ENCODE results near the gene ZPBP.

Gene ZPBP

DNA sequence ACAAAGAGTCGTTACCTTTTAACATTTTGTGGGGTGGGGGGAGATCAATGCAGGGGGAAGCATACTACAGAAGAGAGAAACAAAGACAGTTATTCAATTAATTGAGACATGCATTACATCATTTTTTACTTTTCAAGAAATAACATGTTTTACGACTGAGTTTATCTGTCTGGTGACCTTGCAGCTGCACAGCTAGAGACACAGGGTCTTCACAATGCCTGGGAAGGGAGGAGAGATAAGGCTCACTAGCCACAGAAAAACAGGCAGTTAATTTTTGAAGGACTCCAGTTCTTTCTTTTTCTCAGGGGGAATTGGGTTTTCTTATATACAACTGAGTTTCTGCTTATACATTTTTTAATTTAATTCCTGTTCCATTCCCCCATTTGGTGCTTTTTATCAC, 30.1 kb downstream of the ZPBP start (continued):
- TF ChIP-seq, protein P1, sequence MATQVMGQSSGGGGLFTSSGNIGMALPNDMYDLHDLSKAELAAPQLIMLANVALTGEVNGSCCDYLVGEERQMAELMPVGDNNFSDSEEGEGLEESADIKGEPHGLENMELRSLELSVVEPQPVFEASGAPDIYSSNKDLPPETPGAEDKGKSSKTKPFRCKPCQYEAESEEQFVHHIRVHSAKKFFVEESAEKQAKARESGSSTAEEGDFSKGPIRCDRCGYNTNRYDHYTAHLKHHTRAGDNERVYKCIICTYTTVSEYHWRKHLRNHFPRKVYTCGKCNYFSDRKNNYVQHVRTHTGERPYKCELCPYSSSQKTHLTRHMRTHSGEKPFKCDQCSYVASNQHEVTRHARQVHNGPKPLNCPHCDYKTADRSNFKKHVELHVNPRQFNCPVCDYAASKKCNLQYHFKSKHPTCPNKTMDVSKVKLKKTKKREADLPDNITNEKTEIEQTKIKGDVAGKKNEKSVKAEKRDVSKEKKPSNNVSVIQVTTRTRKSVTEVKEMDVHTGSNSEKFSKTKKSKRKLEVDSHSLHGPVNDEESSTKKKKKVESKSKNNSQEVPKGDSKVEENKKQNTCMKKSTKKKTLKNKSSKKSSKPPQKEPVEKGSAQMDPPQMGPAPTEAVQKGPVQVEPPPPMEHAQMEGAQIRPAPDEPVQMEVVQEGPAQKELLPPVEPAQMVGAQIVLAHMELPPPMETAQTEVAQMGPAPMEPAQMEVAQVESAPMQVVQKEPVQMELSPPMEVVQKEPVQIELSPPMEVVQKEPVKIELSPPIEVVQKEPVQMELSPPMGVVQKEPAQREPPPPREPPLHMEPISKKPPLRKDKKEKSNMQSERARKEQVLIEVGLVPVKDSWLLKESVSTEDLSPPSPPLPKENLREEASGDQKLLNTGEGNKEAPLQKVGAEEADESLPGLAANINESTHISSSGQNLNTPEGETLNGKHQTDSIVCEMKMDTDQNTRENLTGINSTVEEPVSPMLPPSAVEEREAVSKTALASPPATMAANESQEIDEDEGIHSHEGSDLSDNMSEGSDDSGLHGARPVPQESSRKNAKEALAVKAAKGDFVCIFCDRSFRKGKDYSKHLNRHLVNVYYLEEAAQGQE (tag by site-specific recombination; IDR thresholded peaks at IDR 0.05) = no peak
- no peak for TF ChIP-seq ZNF514 (tag by site-specific recombination; IDR thresholded peaks at IDR 0.05)
- no peak for TF ChIP-seq KLF8 (tag by site-specific recombination; IDR thresholded peaks at IDR 0.05)
- no peak for TF ChIP-seq KLF10 (tag by site-specific recombination; IDR thresholded peaks at IDR 0.05)
- TF ChIP-seq ZNF544 (tag by site-specific recombination; IDR thresholded peaks at IDR 0.05) = no peak

- CTCF ChIA-PET = no interaction called here
- Histone ChIP-seq H3K27ac (ENCODE audit: extremely low read depth, low read depth, low read length) (no peak overlapping the region), H3K36me3 (ENCODE audit: control insufficient read depth in 2 of 2, insufficient read depth in 1 of 2, low read length in 2 of 2) (no peaks in the 10 kb centered on the region), H3K9me3 (ENCODE audit: control insufficient read depth, insufficient read depth, low read depth, low read length) (no peaks in the 10 kb centered on the region), H3K4me3 (ENCODE audit: low read depth, low read length) (no peak overlapping the region), H3K4me1 (ENCODE audit: control insufficient read depth, insufficient read depth, low read length) (no peaks in the 10 kb centered on the region)
- TF ChIP-seq ZNF174 (tag by site-specific recombination; IDR thresholded peaks at IDR 0.05) (no peak), ZNF549 (tag by site-specific recombination; IDR thresholded peaks at IDR 0.05) (no peak), ZNF239 (tag by site-specific recombination; IDR thresholded peaks at IDR 0.05) (no peak), ZBTB8A (tag by site-specific recombination; IDR thresholded peaks at IDR 0.05) (no peak), ZNF449 (tag by site-specific recombination; IDR thresholded peaks at IDR 0.05) (no peak)
- POLR2A ChIA-PET = no interaction called here
Measured at GRCh38 chr7:50056131-50056530, 36.9 kb downstream of the ZPBP start.

GRCh38 chr7:50047716-50048115, 45.3 kb downstream of the ZPBP start:
- ChIA-PET CTCF (no interaction called here), POLR2A (no interaction called here)
- no peak for TF ChIP-seq ZFP41 (tag by site-specific recombination; IDR thresholded peaks at IDR 0.05; ENCODE audit: borderline replicate concordance)
- TF ChIP-seq ZNF280C (tag by site-specific recombination; IDR thresholded peaks at IDR 0.05) = no peak
- no peak for TF ChIP-seq ZNF19 (tag by site-specific recombination; IDR thresholded peaks at IDR 0.05; ENCODE audit: low read depth)
- TF ChIP-seq MYNN (tag by site-specific recombination; IDR thresholded peaks at IDR 0.05; ENCODE audit: borderline replicate concordance) = no peak
- TF ChIP-seq, protein P2, sequence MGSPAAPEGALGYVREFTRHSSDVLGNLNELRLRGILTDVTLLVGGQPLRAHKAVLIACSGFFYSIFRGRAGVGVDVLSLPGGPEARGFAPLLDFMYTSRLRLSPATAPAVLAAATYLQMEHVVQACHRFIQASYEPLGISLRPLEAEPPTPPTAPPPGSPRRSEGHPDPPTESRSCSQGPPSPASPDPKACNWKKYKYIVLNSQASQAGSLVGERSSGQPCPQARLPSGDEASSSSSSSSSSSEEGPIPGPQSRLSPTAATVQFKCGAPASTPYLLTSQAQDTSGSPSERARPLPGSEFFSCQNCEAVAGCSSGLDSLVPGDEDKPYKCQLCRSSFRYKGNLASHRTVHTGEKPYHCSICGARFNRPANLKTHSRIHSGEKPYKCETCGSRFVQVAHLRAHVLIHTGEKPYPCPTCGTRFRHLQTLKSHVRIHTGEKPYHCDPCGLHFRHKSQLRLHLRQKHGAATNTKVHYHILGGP (tag by site-specific recombination; IDR thresholded peaks at IDR 0.05) = no peak
- no peak for TF ChIP-seq ZNF558 (tag by site-specific recombination; IDR thresholded peaks at IDR 0.05)
- TF ChIP-seq KLF10 (tag by site-specific recombination; IDR thresholded peaks at IDR 0.05) = no peak
- TF ChIP-seq ZBTB17 (tag by site-specific recombination; IDR thresholded peaks at IDR 0.05) = no peak
- no peak for TF ChIP-seq OSR2 (tag by site-specific recombination; IDR thresholded peaks at IDR 0.05)
- TF ChIP-seq ZNF830 (tag by site-specific recombination; IDR thresholded peaks at IDR 0.05; ENCODE audit: low read depth) = no peak
- no peak for TF ChIP-seq ZNF76 (tag by site-specific recombination; IDR thresholded peaks at IDR 0.05; ENCODE audit: borderline replicate concordance, low read depth)
- no peak for TF ChIP-seq ZNF175 (tag by site-specific recombination; IDR thresholded peaks at IDR 0.05)
- no peak for TF ChIP-seq BCL11A (tag by site-specific recombination; IDR thresholded peaks at IDR 0.05; ENCODE audit: low read depth)
- no peak for TF ChIP-seq ZNF121 (tag by site-specific recombination; IDR thresholded peaks at IDR 0.05)
- no peak for TF ChIP-seq ZEB2 (tag by site-specific recombination; IDR thresholded peaks at IDR 0.05)
- TF ChIP-seq ZNF423 (tag by site-specific recombination; IDR thresholded peaks at IDR 0.05) = no peak
- TF ChIP-seq ZNF184 (tag by site-specific recombination; IDR thresholded peaks at IDR 0.05) = no peak
- no peak for TF ChIP-seq ZNF521 (tag by site-specific recombination; IDR thresholded peaks at IDR 0.05)
- TF ChIP-seq ZXDB (tag by site-specific recombination; IDR thresholded peaks at IDR 0.05) = no peak
- H3K4me3 ChIP-seq (ENCODE audit: low read depth, low read length) = no peak overlapping the region
- no peak overlapping the region for H3K27ac ChIP-seq (ENCODE audit: extremely low read depth, low read depth, low read length)
- H3K9me3 ChIP-seq (ENCODE audit: control insufficient read depth, insufficient read depth, low read depth, low read length) = no peaks in the 10 kb centered on the region
- H3K36me3 ChIP-seq (ENCODE audit: control insufficient read depth in 2 of 2, insufficient read depth in 1 of 2, low read length in 2 of 2) = no peaks in the 10 kb centered on the region
- H3K4me1 ChIP-seq (ENCODE audit: control insufficient read depth, insufficient read depth, low read length) = no peaks in the 10 kb centered on the region
